GM19043 (cell line): ENCODE data around the gene TSTD1.
"Not testable (repeated sequence)": the region's sequence is repeated elsewhere in the genome, so short reads cannot be mapped to it uniquely, and the experiment has no call there.

ENCODE experiments used
- ATAC-seq: cut with Tn5 transposase; IDR thresholded peaks from one replicate; pipeline ENCODE4 v1.9.1; 2021; ENCODE audit warnings: low read depth; ENCODE audit not compliant: unreplicated experiment

The TSTD1 gene

DNA sequence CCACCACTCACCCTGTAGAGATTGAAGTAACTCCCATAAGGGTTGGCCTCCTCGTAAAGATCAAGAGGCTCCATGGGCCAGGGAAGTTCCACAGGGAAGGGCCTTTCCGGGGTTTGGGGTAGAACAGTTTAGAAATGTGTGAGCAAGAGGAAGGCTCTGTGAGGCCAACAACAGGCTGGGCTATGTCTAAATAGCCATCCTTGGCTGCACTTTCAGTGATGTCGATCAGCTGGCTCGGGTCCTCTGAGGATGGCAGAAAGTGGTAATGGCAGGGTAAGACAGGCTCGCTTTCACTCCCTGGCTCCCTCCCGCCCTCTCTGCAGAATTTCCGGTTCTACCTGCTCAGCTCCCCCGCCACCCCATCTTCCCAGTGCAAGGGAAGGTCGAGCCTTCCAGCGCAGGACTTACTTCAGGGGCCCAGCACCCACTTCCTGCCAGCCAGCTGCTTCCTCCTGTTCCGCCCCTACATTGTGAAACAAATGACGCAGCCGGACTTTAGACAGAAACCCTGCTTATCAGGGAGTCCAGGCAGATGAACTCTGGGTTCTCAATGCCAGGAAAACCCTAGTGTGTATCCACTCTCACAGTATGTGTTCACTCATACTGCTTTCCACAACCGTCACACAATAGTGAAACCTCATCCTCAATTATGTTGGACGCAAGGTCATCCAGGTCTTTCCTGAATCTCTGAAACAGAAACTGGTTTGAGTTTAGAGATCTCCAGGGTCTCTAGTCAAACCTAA is 25.1 kb downstream of the TSTD1 start:
- ATAC-seq, result peak; percentile 89

GRCh38 chr1:161013131-161013487 is 25.7 kb downstream of the TSTD1 start:
- ATAC-seq, result peak; percentile 11

DNA sequence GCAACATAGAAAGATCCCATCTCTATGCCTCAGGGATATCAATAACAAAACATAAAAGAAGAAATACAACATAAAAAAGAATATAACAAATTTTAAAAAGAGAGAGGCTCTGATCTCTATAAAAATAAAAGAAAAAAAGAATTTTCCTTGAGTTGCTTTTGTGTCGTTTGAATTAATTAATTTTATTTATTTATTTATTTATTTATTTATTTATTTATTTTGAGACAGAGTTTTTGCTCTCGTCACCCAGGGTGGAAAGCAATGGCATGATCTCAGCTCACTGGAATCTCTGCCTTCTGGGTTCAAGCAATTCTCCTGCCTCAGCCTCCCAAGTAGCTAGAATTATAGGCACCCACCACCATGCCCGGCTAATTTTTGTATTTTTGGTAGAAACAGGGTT is 26.3 kb downstream of the TSTD1 start:
- ATAC-seq, result no peak

- no peak for ATAC-seq
Measured at GRCh38 chr1:161009602-161010211, 29.1 kb downstream of the TSTD1 start.

GRCh38 chr1:161008869-161009510 is 29.8 kb downstream of the TSTD1 start:
- no peak for ATAC-seq

- no peak for ATAC-seq
Measured at GRCh38 chr1:161007369-161007768, 31.4 kb downstream of the TSTD1 start.

DNA sequence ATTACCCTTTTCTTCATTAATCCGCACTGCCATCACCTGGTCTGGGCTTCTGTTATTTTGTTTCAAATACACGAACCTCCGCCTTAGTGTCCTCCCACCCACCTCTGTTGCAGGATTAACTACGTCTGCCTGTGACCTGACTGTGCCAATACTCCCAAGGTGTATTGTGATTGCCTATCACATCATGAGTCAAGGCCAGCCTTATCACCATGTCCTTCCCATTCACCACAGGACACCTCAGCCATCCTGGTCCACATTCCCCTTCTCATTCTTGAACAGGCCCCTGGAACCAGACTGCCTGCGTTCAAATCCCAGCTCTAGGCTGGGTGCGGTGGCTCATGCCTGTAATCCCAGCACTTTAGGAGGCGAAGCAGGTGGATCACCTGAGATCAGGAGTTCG is 32.2 kb downstream of the TSTD1 start:
- ATAC-seq, result no peak

DNA sequence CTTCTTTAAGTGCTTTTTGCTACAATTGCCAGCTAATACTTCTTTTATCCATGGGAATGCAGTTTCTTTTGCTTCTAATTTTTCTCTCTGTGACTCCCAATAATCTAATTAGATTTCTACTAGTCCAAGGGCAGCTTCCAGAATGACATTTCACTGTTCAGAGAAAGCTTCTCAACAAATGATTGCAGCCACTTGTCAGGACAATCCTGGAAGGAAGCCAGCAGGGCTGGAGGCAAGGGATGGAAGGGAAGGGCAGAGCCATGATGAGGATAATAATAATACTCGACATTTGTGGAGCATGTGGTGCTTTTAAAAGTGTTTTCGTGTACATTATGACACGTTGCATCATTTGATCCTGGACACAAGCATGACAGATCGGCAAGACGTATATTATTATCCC is 37.2 kb downstream of the TSTD1 start:
- no peak for ATAC-seq

DNA sequence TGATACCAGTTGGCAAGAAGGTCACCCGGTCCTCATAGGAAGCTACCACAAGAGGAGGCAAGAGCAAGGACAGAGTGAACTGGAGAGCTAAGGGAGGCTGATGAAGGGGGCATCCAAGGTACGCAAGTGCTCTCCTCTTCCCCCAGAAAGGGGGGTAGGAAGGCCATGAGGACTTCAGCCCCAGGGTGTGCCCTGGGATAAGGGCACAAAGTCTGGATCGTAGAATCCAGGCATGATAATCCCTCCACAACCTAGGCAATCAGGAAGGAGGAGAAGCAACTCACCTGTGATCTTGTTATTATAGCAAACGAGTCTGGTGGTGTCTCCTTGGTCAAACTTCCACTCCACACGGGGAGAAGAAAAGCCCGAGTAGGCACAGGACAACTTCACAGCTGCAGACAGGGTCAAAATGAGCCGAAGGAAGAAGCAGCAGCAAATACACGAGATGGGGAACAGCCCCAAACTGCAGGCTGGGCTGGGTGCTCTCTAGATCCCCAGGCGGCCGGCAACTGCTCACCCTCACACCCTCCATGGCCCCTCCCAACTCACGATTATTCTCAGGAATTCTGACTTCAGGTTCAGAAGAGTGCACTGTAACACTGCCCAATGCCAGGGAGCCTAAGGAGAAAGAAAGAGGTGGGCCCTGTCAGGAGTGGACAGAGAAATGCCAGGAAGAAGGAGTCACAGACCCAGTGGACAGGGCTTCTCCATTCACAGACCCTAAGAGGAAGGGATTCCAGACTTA is 37.9 kb downstream of the TSTD1 start:
- ATAC-seq, result no peak

DNA sequence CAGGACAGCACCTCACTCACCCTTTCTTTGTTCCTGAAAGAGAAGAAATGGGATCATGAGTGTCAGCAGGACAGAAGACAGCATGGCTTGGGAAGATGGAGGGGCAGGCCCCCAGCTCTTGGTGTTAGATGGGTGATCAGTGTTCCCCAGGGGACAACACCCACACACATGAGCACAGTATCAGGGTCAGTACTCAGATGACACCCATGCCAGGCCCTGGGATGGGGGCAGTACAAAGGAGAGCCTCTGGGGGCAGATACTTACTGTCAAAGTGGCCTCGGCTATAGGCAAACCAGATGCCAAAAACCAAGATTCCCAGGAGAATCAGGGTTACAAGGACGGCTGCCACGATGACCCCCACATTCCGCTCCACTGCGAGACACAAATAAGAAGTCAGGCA is 39.4 kb downstream of the TSTD1 start:
- ATAC-seq, result no peak

GRCh38 chr1:160997323-160998038 is 41.3 kb downstream of the TSTD1 start:
- ATAC-seq, result no peak

DNA sequence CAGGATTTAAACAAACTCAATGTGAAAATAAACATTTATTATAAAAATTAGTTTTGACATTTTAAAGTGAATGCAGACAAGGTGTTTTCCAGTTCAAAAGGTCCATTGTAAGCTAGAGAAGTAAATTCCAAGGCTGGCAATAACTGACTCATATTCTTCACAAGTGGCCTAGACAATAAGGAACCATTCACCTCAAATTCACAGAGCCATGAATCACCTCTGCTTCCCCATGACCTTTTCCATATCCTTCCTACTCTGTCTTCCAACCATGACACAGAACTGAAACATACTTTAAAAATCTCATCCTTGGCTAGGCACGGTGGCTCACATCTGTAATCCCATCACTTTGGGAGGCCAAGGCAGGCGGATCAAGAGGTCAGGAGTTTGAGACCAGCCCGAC is 42.6 kb downstream of the TSTD1 start:
- no peak for ATAC-seq

GRCh38 chr1:160993544-160994193 is 45.1 kb downstream of the TSTD1 start:
- ATAC-seq, result no peak

DNA sequence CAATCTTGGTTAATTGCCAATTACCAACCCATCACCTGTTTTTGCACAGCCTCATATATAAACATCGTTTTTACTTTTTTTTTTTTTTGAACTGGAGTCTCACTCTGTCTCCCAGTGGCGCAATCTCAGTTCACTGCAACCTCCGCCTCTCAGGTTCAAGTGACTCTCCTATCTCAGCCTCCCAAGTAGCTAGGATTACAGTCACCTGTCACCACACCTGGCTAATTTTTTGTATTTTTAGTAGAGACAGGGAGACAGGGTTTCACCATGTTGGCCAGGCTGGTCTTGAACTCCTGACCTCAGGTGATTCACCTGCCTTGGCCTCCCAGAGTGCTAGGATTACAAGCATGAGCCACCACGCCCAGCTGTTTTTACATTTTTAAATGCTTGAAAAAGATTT is 46.7 kb downstream of the TSTD1 start:
- not testable (repeated sequence) for ATAC-seq
